Measurements from ENCODE around the gene ZNF785. TPM values are rescaled to one million over a fixed set of nuclear protein-coding genes. Genes with fewer than 3 reads are reported as not detected.

Gene ZNF785
- total and polyA plus RNA-seq, 2 of the 13 experiments (the other 11 are each of a cell fraction or from before 2014, with no cell fraction given): 0.01 TPM; not detected in 1

GRCh38 chr16:30534368-30535105, 51.0 kb downstream of the ZNF785 start, which contains the start of gene ZNF747 (continued):
- TF ChIP-seq ZNF407 (CRISPR knock-in tag; IDR thresholded peaks at IDR 0.05; ENCODE audit: not compliant biosample characterization) (peak; percentile 91), ZKSCAN5 (CRISPR knock-in tag; IDR thresholded peaks at IDR 0.05) (peak; percentile 77), POLR2G (IDR thresholded peaks at IDR 0.05; ENCODE audit: low read depth, low read length) (peak; percentile 82), MLX (CRISPR knock-in tag; IDR thresholded peaks at IDR 0.05) (0 out of 2 replicates have a peak, but pooled peaks have one; percentile 41), ZNF850 (CRISPR knock-in tag; conservative IDR thresholded peaks at IDR 0.05) (no peak), STAT5B (CRISPR knock-in tag; IDR thresholded peaks at IDR 0.05) (0 out of 2 replicates have a peak, but pooled peaks have one; percentile 28), ZFX (CRISPR knock-in tag; IDR thresholded peaks at IDR 0.05; ENCODE audit: low read depth) (peak; percentile 97), MEIS1 (CRISPR knock-in tag; IDR thresholded peaks at IDR 0.05; ENCODE audit: borderline replicate concordance) (no peak), ZNF101 (CRISPR knock-in tag; IDR thresholded peaks at IDR 0.05; ENCODE audit: borderline replicate concordance, low read depth) (no peak; the same call in 1 of the 2 replicates), ZNF292 (CRISPR knock-in tag; IDR thresholded peaks at IDR 0.05; ENCODE audit: borderline replicate concordance, low read depth) (peak; percentile 77), ZNF740 (CRISPR knock-in tag; IDR thresholded peaks at IDR 0.05) (peak; percentile 59), HNF1A (IDR thresholded peaks at IDR 0.05; ENCODE audit: low read depth) (no peak), HNF1A (CRISPR knock-in tag; IDR thresholded peaks at IDR 0.05; ENCODE audit: borderline replicate concordance) (peak; percentile 56; the same call in 1 of the 2 replicates), CREM (IDR thresholded peaks at IDR 0.05) (peak; percentile 95), CREM (CRISPR knock-in tag; IDR thresholded peaks at IDR 0.05) (peak; percentile 17; the same call in 1 of the 2 replicates)
